Esophagus (tissue), 2 donors: ENCODE data around the gene KCTD8. TPM values are rescaled to one million over a fixed set of nuclear protein-coding genes. Genes with fewer than 3 reads are reported as not detected.

ENCODE experiments used
- H3K27ac ChIP-seq, 2 donors: one replicate each; pipeline ENCODE4 v1.5.1; 2013; ENCODE audit warnings: low read depth in 2 of 2, mild to moderate bottlenecking in 2 of 2, inconsistent platforms in 1 of 2, low read length in 1 of 2, moderate library complexity in 1 of 2
- H3K27me3 ChIP-seq, 2 donors: one replicate each; pipeline ENCODE4 v1.6.1; 2013; ENCODE audit warnings: low read length in 2 of 2, control low read depth in 1 of 2, mild to moderate bottlenecking in 1 of 2; ENCODE audit not compliant: insufficient read depth in 2 of 2, control insufficient read depth in 1 of 2
- H3K36me3 ChIP-seq, 2 donors: one replicate each; pipeline ENCODE4 v1.6.1; 2013; ENCODE audit warnings: low read length in 1 of 2; ENCODE audit not compliant: control insufficient read depth in 2 of 2, insufficient read depth in 2 of 2
- H3K4me1 ChIP-seq, 2 donors: one replicate each; pipeline ENCODE4 v1.6.1; 2013; ENCODE audit warnings: low read length in 1 of 2; ENCODE audit not compliant: control insufficient read depth in 2 of 2, insufficient read depth in 2 of 2
- H3K4me3 ChIP-seq, 2 donors: one replicate each; pipeline ENCODE4 v1.5.1; 2013; ENCODE audit warnings: low read length in 2 of 2, mild to moderate bottlenecking in 2 of 2, low read depth in 1 of 2, moderate library complexity in 1 of 2
- H3K9me3 ChIP-seq, 2 donors: one replicate each; pipeline ENCODE4 v1.6.1; 2013; ENCODE audit warnings: mild to moderate bottlenecking in 2 of 2, low read depth in 1 of 2, low read length in 1 of 2, moderate library complexity in 1 of 2; ENCODE audit not compliant: control insufficient read depth in 2 of 2, insufficient read depth in 1 of 2
- WGBS, 2 donors: extraction: QIAGEN DNeasy Blood & Tissue Kit; methylation state at CpG; one replicate each; pipeline ENCODE4 v1.1.7; 2013; 5-methylcytosine and 5-hydroxymethylcytosine counted together
- polyA plus RNA-seq, 2 donors: library from polyadenylated mRNA; stranded (reverse); fragments of 200-250 nt; gene quantifications; one replicate each; pipeline ENCODE4 v1.2.3, GENCODE V29; 2013
- donor health status: healthy with polysubstance abuse.
- donor health status: Bipolar disorder and iron deficiency.

KCTD8 gene
- polyA plus RNA-seq, 2 donors: 0.02 to 0.09 TPM

DNA sequence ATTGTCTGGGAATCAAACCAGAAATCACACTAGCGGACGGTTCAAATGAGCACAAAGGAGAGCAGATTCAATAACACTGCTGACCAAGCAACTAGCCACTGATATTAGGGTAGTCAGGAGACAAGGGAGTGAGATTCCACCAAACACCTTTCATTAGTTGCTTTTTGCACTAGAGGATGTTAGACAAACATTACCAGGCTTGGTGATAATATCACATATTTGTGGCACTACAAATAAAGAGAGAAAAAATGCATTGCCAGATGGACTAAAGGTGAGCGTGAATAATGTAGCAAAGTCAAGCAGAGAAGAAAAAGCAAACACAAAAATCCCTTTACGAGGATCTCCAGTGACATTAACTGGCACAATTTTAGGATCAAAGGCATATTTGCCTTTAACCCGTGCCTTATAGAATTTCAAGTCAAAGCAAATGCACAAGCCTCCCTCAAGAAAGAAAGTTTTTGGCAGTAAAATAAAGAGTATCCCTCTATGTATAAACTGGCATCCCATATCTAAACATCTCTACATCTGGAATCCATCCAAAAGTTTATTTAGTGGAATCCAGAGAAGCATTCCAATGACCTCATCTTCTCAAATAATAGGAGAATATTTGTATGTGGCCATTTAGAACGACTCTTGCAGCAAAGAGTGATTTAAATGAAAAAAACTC lies 290.9 kb downstream of the KCTD8 start:
- Histone ChIP-seq H3K36me3 (no peaks in the 10 kb centered on the region), H3K4me3 (no peak overlapping the region), H3K9me3 (no peaks in the 10 kb centered on the region), H3K27me3 (no peaks in the 10 kb centered on the region), H3K4me1 (no peaks in the 10 kb centered on the region), H3K27ac (no peak overlapping the region)
- WGBS, 2 donors: 38 to 40% methylated on average over 6 of the region's 6 CpGs

DNA sequence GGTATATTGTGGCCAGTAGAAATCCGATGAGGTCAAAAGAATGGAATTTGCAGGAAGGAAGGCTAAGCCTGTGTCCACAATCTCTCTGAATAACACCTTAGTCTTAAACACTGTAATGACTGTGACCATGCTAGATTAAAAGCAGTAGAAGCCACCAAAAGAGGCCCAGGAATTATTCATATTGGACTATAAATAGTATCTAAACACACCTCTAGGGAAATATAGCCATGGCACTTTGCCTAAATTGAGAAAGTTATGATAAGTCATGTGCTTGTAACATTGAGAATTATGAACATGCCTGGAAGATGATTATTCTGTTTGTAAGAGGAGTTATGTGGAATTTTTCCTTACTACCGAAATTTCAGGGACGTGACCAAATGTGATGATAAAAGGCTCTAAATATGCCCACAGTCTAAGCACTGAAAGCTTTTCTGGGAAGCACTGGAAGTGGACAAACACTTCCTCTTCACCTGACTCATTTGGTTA lies 298.5 kb downstream of the KCTD8 start:
- Histone ChIP-seq H3K27ac (no peak overlapping the region), H3K4me3 (no peak overlapping the region), H3K9me3 (no peaks in the 10 kb centered on the region), H3K4me1 (no peaks in the 10 kb centered on the region), H3K36me3 (no peaks in the 10 kb centered on the region), H3K27me3 (no peaks in the 10 kb centered on the region)
- WGBS, 2 donors: 55 to 58% methylated on average over 3 of the region's 3 CpGs

GRCh38 chr4:44149282-44149681 lies 299.3 kb downstream of the KCTD8 start:
- no peaks in the 10 kb centered on the region for H3K36me3 ChIP-seq
- 79 to 86% methylated on average over 2 of the region's 2 CpGs for WGBS, 2 donors
- H3K27me3 ChIP-seq: no peaks in the 10 kb centered on the region
- no peak overlapping the region for H3K4me3 ChIP-seq
- H3K27ac ChIP-seq: no peak overlapping the region
- H3K4me1 ChIP-seq: no peaks in the 10 kb centered on the region
- no peaks in the 10 kb centered on the region for H3K9me3 ChIP-seq

- H3K36me3 ChIP-seq: no peaks in the 10 kb centered on the region
- 11 to 22% methylated on average over 1 of the region's 1 CpG for WGBS, 2 donors
- H3K4me3 ChIP-seq: no peak overlapping the region
- H3K27me3 ChIP-seq: no peaks in the 10 kb centered on the region
- no peak overlapping the region for H3K27ac ChIP-seq
- H3K9me3 ChIP-seq: no peaks in the 10 kb centered on the region
- no peaks in the 10 kb centered on the region for H3K4me1 ChIP-seq
Observed at GRCh38 chr4:44147571-44148075, 301.0 kb downstream of the KCTD8 start.

DNA sequence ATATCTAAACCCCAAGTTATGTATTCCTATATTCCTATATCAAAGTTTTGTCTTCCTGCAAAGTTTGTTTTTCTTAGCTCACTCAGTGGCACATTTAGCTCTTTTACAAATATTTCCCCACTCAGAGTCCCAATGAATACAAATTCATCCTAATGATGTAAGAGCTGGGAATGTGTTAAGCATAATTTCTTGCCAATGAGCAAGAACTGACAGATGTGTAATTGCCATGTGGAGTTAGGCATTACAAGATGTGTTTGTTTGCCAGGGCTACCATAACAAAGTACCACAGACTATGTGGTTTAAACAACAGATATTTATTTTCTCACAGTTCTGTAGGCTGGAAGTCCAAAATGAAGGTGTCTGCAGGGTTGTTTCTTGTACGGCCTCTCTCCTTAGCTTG lies 302.1 kb downstream of the KCTD8 start:
- no peaks in the 10 kb centered on the region for H3K9me3 ChIP-seq
- no peaks in the 10 kb centered on the region for H3K27me3 ChIP-seq
- no peaks in the 10 kb centered on the region for H3K4me1 ChIP-seq
- H3K27ac ChIP-seq: no peak overlapping the region
- H3K4me3 ChIP-seq: no peak overlapping the region
- WGBS, 2 donors: 91 to 94% methylated on average over 1 of the region's 1 CpG
- H3K36me3 ChIP-seq: no peaks in the 10 kb centered on the region

GRCh38 chr4:44145868-44146267 lies 302.7 kb downstream of the KCTD8 start:
- Histone ChIP-seq H3K9me3 (no peaks in the 10 kb centered on the region), H3K4me1 (no peaks in the 10 kb centered on the region), H3K4me3 (no peak overlapping the region), H3K27ac (no peak overlapping the region), H3K36me3 (no peaks in the 10 kb centered on the region), H3K27me3 (no peaks in the 10 kb centered on the region)

DNA sequence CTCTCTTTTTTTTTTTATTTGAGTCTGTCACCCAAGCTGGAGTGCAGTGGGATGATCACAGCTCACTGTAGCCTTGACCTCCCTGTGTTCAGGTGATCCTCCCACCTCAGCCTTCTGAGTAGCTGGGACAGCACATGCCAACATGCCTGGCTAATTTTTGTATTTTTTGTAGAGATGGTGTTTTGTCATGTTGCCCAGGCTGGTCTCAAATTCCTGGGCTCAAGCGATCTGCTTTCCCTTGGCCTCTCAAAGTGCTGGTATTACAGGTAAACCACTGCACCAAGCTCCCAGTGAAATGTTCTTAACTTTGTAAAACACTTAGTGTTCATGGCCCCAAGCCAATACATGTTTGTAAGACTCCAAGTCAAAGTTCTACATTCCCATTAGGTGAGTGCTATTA lies 316.1 kb downstream of the KCTD8 start:
- 90 to 97% methylated on average over 1 of the region's 1 CpG for WGBS, 2 donors

More for the DNA sequence above, 316.1 kb downstream of the KCTD8 start:
- no peaks in the 10 kb centered on the region for H3K4me1 ChIP-seq
- no peak overlapping the region for H3K27ac ChIP-seq
- H3K9me3 ChIP-seq: no peaks in the 10 kb centered on the region
- no peaks in the 10 kb centered on the region for H3K27me3 ChIP-seq
- H3K36me3 ChIP-seq: no peaks in the 10 kb centered on the region
- no peak overlapping the region for H3K4me3 ChIP-seq

Other genes with a start within 250 kb of the KCTD8 start
- not detected for gene YIPF7, start 202.8 kb upstream of the KCTD8 start, polyA plus RNA-seq
- gene GUF1, start 229.6 kb upstream of the KCTD8 start, polyA plus RNA-seq: 1 to 10 TPM; 9.6 to 10.0 TPM